GM21717 (cell line): ENCODE measurements around the gene GBE1.

ENCODE experiments used
- ATAC-seq: cut with Tn5 transposase; IDR thresholded peaks from one replicate; pipeline ENCODE4 v1.9.1; 2021; ENCODE audit warnings: mild to moderate bottlenecking, moderate library complexity; ENCODE audit not compliant: unreplicated experiment

Gene GBE1

GRCh38 chr3:81707996-81708395 lies 53.4 kb downstream of the GBE1 start:
- ATAC-seq = no peak

- no peak for ATAC-seq
Measured at GRCh38 chr3:81702126-81702525, 59.3 kb downstream of the GBE1 start.

GRCh38 chr3:81699536-81700320 lies 61.7 kb downstream of the GBE1 start:
- ATAC-seq = no peak

GRCh38 chr3:81696090-81696489 lies 65.4 kb downstream of the GBE1 start:
- no peak for ATAC-seq

GRCh38 chr3:81695302-81695701 lies 66.1 kb downstream of the GBE1 start:
- ATAC-seq = no peak

- no peak for ATAC-seq
Measured at GRCh38 chr3:81694662-81695061, 66.8 kb downstream of the GBE1 start.

- ATAC-seq = no peak
Measured at GRCh38 chr3:81692766-81693165, 68.7 kb downstream of the GBE1 start.

GRCh38 chr3:81689617-81690016 lies 71.8 kb downstream of the GBE1 start:
- no peak for ATAC-seq

GRCh38 chr3:81684751-81685395 lies 76.6 kb downstream of the GBE1 start:
- ATAC-seq = no peak

GRCh38 chr3:81676706-81677456 lies 84.6 kb downstream of the GBE1 start:
- no peak for ATAC-seq

GRCh38 chr3:81674690-81675089 lies 86.8 kb downstream of the GBE1 start:
- no peak for ATAC-seq

- ATAC-seq = no peak
Measured at GRCh38 chr3:81668283-81668682, 93.2 kb downstream of the GBE1 start.

- ATAC-seq = no peak
Measured at GRCh38 chr3:81666502-81667121, 94.8 kb downstream of the GBE1 start.

- ATAC-seq = no peak
Measured at GRCh38 chr3:81663114-81663513, 98.3 kb downstream of the GBE1 start.

- no peak for ATAC-seq
Measured at GRCh38 chr3:81660036-81660435, 101.4 kb downstream of the GBE1 start.

GRCh38 chr3:81658322-81658997 lies 103.0 kb downstream of the GBE1 start:
- ATAC-seq = no peak

- ATAC-seq = no peak
Measured at GRCh38 chr3:81651139-81651538, 110.3 kb downstream of the GBE1 start.

- ATAC-seq = no peak
Measured at GRCh38 chr3:81650187-81650586, 111.3 kb downstream of the GBE1 start.

GRCh38 chr3:81645248-81645647 lies 116.2 kb downstream of the GBE1 start:
- no peak for ATAC-seq

- no peak for ATAC-seq
Measured at GRCh38 chr3:81643721-81644120, 117.7 kb downstream of the GBE1 start.

GRCh38 chr3:81638480-81638879 lies 123.0 kb downstream of the GBE1 start:
- ATAC-seq = no peak
